Nephron (organoid): ENCODE measurements around the gene SEPTIN10.

Source experiments
- H3K27ac Mint-ChIP-seq, 3 experiments: 2 replicates each; pipeline ENCODE4 v1.8.0; 2020; ENCODE audit warnings: mixed read lengths in 3 of 3, mild to moderate bottlenecking in 2 of 3, moderate library complexity in 1 of 3
- H3K27me3 Mint-ChIP-seq: 2 replicates; pipeline ENCODE4 v1.8.0; 2021; ENCODE audit warnings: low read depth, mild to moderate bottlenecking, moderate library complexity, mixed read lengths
- H3K36me3 Mint-ChIP-seq: 2 replicates; pipeline ENCODE4 v1.8.0; 2020; ENCODE audit warnings: low read depth, mixed read lengths
- H3K4me1 Mint-ChIP-seq: 2 replicates; pipeline ENCODE4 v1.8.0; 2020; ENCODE audit warnings: mixed read lengths
- H3K4me3 Mint-ChIP-seq, 3 experiments: 2 replicates each; pipeline ENCODE4 v1.8.0; 2020; ENCODE audit warnings: mild to moderate bottlenecking in 3 of 3, mixed read lengths in 3 of 3, moderate library complexity in 2 of 3
- H3K9me3 Mint-ChIP-seq: 2 replicates; pipeline ENCODE4 v1.8.0; 2020; ENCODE audit warnings: mixed read lengths
- TF ChIP-seq, protein P1 (sequence below), 3 experiments: fragments of 200-600 bp; sonication (generic); IDR thresholded peaks; one replicate each; pipeline ENCODE4 v1.5.0; 2021; ENCODE audit warnings: antibody characterized with exemption in 3 of 3; ENCODE audit not compliant: unreplicated experiment in 3 of 3

Gene SEPTIN10

DNA sequence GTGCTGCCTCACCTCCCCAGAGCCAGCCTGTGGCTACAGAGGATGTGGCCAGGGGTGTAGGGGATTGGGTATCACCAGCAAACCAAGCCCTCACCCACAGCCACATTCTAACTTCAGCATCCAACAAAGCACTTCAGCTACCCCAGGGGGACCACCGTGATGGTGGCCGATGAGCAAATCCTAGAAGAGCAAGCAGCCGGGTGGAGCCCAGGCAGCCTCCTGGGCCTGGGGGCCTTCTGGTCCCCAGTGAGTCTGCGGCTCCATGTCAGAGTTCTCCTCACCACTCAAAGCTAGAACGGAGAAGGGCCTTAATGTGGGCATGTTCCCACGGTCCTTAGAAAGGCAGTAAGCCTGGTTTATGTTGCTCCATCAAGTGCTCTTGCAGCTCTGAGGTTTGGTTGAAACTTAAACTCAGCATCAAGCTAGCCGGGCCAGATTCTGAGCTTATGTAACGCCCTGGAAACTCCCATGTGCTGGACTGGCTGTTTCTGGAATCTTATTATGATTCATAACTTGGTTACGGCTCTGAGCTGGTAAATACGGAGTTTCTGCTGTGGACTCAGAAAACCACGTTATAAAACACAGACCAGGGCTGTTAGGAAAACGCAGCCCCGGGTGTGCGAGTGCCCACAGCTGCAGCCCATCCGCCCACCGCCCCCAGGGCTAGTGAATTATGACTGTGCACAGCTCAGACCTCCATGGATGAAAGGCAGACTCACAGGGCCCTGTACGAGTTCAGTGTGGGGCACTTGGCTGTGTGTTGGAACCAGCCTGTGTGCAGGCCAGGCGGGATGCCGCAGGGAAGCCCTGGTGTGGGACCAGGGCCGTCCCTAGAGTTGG lies 99.8 kb downstream of the SEPTIN10 start:
- Mint-ChIP-seq H3K9me3 (peaks cover 3% of the 10 kb centered on the region), H3K36me3 (no peaks in the 10 kb centered on the region), H3K4me3 (no peak overlapping the region), H3K4me1 (peaks cover 31% of the 10 kb centered on the region), H3K27ac (peak overlapping the region; percentile 14 to 64 (median 38)), H3K27me3 (peaks cover 48% of the 10 kb centered on the region)
- TF ChIP-seq, protein P1, sequence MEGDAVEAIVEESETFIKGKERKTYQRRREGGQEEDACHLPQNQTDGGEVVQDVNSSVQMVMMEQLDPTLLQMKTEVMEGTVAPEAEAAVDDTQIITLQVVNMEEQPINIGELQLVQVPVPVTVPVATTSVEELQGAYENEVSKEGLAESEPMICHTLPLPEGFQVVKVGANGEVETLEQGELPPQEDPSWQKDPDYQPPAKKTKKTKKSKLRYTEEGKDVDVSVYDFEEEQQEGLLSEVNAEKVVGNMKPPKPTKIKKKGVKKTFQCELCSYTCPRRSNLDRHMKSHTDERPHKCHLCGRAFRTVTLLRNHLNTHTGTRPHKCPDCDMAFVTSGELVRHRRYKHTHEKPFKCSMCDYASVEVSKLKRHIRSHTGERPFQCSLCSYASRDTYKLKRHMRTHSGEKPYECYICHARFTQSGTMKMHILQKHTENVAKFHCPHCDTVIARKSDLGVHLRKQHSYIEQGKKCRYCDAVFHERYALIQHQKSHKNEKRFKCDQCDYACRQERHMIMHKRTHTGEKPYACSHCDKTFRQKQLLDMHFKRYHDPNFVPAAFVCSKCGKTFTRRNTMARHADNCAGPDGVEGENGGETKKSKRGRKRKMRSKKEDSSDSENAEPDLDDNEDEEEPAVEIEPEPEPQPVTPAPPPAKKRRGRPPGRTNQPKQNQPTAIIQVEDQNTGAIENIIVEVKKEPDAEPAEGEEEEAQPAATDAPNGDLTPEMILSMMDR (IDR thresholded peaks at IDR 0.05; ENCODE audit: unreplicated experiment in 3 of 3) = no peak

DNA sequence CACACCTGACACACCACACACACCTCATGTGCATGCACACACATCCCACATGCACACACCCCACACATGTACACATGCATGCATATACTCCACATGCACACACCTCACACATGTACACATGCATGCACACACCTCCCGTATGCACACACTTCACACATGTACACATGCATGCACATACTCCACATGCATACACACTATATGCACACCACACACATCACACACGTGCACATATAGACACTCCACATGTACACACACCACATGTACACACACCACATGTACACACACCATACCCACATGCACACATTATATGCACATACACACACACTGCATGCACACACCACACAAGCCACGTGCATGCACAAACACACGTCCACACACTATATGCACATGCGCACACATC lies 100.5 kb downstream of the SEPTIN10 start:
- Mint-ChIP-seq H3K27me3 (peaks cover 47% of the 10 kb centered on the region), H3K9me3 (peaks cover 3% of the 10 kb centered on the region), H3K4me1 (peaks cover 26% of the 10 kb centered on the region), H3K27ac (no peak overlapping the region), H3K36me3 (no peaks in the 10 kb centered on the region), H3K4me3 (no peak overlapping the region)
- TF ChIP-seq, protein P1 (IDR thresholded peaks at IDR 0.05; ENCODE audit: unreplicated experiment in 3 of 3) = no peak

DNA sequence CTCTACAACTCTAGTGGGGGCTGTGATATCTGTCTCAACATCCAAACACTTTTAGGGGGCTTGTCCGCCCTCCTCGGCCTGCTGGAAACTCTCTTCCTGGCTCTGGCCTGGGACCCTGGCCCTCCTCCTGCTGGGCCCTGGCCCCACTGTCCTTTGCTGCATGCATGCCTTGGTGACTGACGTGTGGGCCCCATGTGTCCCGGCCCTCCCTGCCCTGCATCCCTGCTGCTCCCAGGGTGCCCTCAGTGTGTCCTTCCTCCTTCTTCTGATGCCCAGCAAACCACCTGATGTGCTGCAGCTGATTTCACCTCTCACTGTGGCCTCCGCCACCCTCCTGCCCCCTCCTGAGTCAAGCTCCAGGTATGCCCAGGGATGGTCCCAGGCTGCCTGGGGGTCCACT lies 101.7 kb downstream of the SEPTIN10 start:
- TF ChIP-seq, protein P1 (IDR thresholded peaks at IDR 0.05; ENCODE audit: unreplicated experiment in 3 of 3) = no peak
- Mint-ChIP-seq H3K4me1 (peaks cover 18% of the 10 kb centered on the region), H3K27me3 (peaks cover 41% of the 10 kb centered on the region), H3K36me3 (no peaks in the 10 kb centered on the region), H3K9me3 (peaks cover 3% of the 10 kb centered on the region), H3K27ac (no peak overlapping the region), H3K4me3 (no peak overlapping the region)

DNA sequence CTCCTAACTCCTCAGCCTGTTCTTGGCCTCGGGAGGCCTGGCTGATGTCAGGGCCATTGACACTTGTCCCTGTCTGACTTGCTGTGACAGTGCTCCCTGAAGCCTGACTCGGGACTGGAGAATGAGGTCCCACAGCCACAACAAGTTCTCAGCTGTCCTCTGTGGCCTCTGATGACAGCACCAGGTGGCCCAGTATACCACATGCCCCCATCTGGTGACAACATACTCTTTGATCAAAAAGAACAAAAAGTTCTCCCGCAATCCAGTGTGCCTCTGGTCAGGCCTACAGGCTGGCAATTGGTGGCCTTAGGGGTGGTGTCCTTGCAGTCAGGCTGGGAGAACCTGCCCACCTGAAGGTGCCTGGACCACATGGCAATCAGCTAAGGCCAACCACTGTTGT lies 102.6 kb downstream of the SEPTIN10 start:
- TF ChIP-seq, protein P1 (IDR thresholded peaks at IDR 0.05; ENCODE audit: unreplicated experiment in 3 of 3) = no peak
- Mint-ChIP-seq H3K4me1 (peaks cover 18% of the 10 kb centered on the region), H3K36me3 (no peaks in the 10 kb centered on the region), H3K27ac (no peak overlapping the region), H3K27me3 (peaks cover 41% of the 10 kb centered on the region), H3K4me3 (no peak overlapping the region), H3K9me3 (peaks cover 3% of the 10 kb centered on the region)

DNA sequence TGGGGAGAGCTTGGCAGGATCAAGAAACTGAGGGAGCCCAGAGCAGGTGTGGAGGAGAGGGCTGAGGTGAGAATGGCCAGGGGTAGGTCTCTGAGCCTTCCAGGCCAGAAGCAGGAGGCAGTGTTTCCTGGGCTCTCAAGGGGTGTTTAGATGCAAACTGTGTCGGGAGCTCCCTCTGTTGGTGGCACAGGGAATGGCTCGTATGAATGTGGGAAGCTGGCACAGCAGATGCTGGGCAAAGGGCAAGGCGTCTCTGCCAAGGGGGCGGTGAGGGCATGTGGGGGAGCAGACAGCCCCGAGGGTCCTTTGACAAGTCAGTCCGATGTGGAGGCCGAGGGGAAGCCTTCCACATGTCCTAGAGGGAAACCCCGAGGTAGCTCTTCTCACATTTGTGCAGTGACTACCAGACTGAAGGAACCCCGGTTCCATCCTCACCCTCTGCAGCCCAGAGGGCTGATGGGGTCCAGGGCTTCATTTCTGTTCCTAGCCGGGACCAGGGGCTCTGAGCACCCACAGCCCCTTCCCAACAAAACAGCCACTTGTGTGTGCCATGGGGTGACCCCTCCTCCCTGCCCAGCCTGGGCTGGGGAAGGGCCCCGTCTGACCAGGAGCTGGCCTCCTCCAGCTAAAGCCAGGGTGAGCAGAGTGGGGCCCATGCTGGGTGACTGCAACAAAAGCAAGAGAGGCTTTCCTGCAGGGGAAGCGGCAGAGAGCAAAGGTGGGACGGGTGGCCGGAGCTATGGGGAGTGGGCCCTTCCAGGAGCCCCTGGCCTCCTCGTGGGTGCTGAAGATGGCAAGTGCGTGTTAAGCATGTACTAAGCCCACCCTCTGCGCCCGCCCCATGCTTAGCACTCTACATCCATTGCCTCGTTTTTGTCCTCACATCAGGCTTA lies 103.4 kb downstream of the SEPTIN10 start:
- H3K27ac Mint-ChIP-seq = peak overlapping the region in 2 of 3 experiments; percentile 24 to 29

More for the DNA sequence above, 103.4 kb downstream of the SEPTIN10 start:
- Mint-ChIP-seq H3K27me3 (peaks cover 35% of the 10 kb centered on the region), H3K9me3 (peaks cover 3% of the 10 kb centered on the region), H3K4me1 (peaks cover 18% of the 10 kb centered on the region), H3K4me3 (no peak overlapping the region), H3K36me3 (no peaks in the 10 kb centered on the region)
- TF ChIP-seq, protein P1 (IDR thresholded peaks at IDR 0.05; ENCODE audit: unreplicated experiment in 3 of 3) = peak; percentile 76 to 89 (median 88)
